Measurements from ENCODE around the gene BCAS3. TPM values are rescaled to one million over a fixed set of nuclear protein-coding genes. Genes with fewer than 3 reads are reported as not detected.
"Not testable (repeated sequence)": the region's sequence is repeated elsewhere in the genome, so short reads cannot be mapped to it uniquely, and the experiment has no call there.

The BCAS3 gene
- total RNA-seq, 1 donor from 2014 or later: 43.6 TPM

GRCh38 chr17:61425682-61426481, 748.2 kb downstream of the BCAS3 start:
- DNase-seq: no peak

- no peak for DNase-seq
Measured at GRCh38 chr17:61426482-61427304, 749.0 kb downstream of the BCAS3 start.

- DNase-seq: no peak
Measured at GRCh38 chr17:61427567-61427966, 749.9 kb downstream of the BCAS3 start.

- DNase-seq: no peak
Measured at GRCh38 chr17:61429274-61429673, 751.6 kb downstream of the BCAS3 start.

GRCh38 chr17:61429831-61430230, 752.2 kb downstream of the BCAS3 start:
- DNase-seq: not testable (repeated sequence)

GRCh38 chr17:61431594-61432311, 754.1 kb downstream of the BCAS3 start:
- no peak for DNase-seq

- no peak for DNase-seq
Measured at GRCh38 chr17:61436273-61436672, 758.6 kb downstream of the BCAS3 start.

- DNase-seq: no peak
Measured at GRCh38 chr17:61436995-61437704, 759.5 kb downstream of the BCAS3 start.

GRCh38 chr17:61440697-61441096, 763.0 kb downstream of the BCAS3 start:
- DNase-seq: no peak

- not testable (repeated sequence) for DNase-seq
Measured at GRCh38 chr17:61441507-61441906, 763.9 kb downstream of the BCAS3 start.

GRCh38 chr17:61442136-61442775, 764.6 kb downstream of the BCAS3 start:
- no peak for DNase-seq

Small RNA genes lying within 50 kb of the gene (small RNA-seq; reads per million reads assigned to genes)
- gene RF00019 (ENCODE audit: low replicate concordance) (not detected), gene RN7SL448P (ENCODE audit: low replicate concordance) (not detected), gene RN7SL606P (ENCODE audit: low replicate concordance) (not detected), gene RNU6-623P (ENCODE audit: low replicate concordance) (not detected)

Other genes with a start within 250 kb of the BCAS3 start
- gene APPBP2, start 151.6 kb upstream of the BCAS3 start, total RNA-seq: 36.7 TPM
- 12.2 TPM for gene PPM1D, start 77.7 kb upstream of the BCAS3 start, total RNA-seq

Data from skin of body (tissue), 3 donors.